Peyer's patch (tissue), 4 donors: Measurements from ENCODE around the gene TMED6. TPM values are rescaled to one million over a fixed set of nuclear protein-coding genes. Genes with fewer than 3 reads are reported as not detected.

ENCODE experiments used
- DNase-seq, 3 donors: peaks; one replicate each; pipeline ENCODE4 v3.0.0-alpha.2; 2017 to 2019
- H3K27ac ChIP-seq, 4 donors: fragments of 200-600 bp; sonication (generic); one replicate each; pipeline ENCODE4 v1.5.1; 2016 to 2019
- H3K27me3 ChIP-seq, 2 donors: fragments of 200-600 bp; sonication (generic); one replicate each; pipeline ENCODE4 v1.5.1; 2019
- H3K36me3 ChIP-seq, 3 donors: fragments of 200-600 bp; sonication (generic); one replicate each; pipeline ENCODE4 v1.5.1; 2016 to 2019
- H3K4me1 ChIP-seq, 4 donors: fragments of 200-600 bp; sonication (generic); one replicate each; pipeline ENCODE4 v1.5.1; 2016 to 2019
- H3K4me3 ChIP-seq, 4 donors: fragments of 200-600 bp; sonication (generic); 1 replicate in 3 of 4; 2 replicates in 1 of 4; pipeline ENCODE4 v1.5.1; 2016 to 2019; ENCODE audit warnings: mild to moderate bottlenecking in 1 of 4
- H3K9me3 ChIP-seq, 4 donors: fragments of 200-600 bp; sonication (generic); one replicate each; pipeline ENCODE4 v1.5.1; 2016 to 2019; ENCODE audit warnings: mild to moderate bottlenecking in 1 of 4
- CTCF ChIP-seq, 6 experiments: fragments of 450-650 bp in 4 of 6; fragments of 200-600 bp in 2 of 6; sonication (generic) in 1 of 6; IDR thresholded peaks; one replicate each; pipeline ENCODE4 v1.5.1; 2017 to 2019; ENCODE audit warnings: antibody characterized with exemption in 6 of 6, mild to moderate bottlenecking in 3 of 6, moderate library complexity in 1 of 6
- POLR2A ChIP-seq, 2 donors: fragments of 450-650 bp; IDR thresholded peaks; one replicate each; pipeline ENCODE4 v1.5.1; 2017; ENCODE audit warnings: antibody characterized with exemption in 2 of 2, mild to moderate bottlenecking in 2 of 2, moderate library complexity in 2 of 2
- total RNA-seq, 4 donors: library from RNA; depleted of rRNA; stranded (reverse); fragments of >200 nt; gene quantifications; one replicate each; pipeline ENCODE4 v1.1.0, GENCODE V29; 2016

Gene TMED6
- total RNA-seq, 4 donors from 2014 or later, result 4.3 to 9.9 (median 6.6) TPM

GRCh38 chr16:69318911-69319289 lies 32.7 kb downstream of the TMED6 start:
- no peaks in the 10 kb centered on the region for H3K27me3 ChIP-seq
- peaks cover 0 to 99% (median 2%) of the 10 kb centered on the region in 3 donors for H3K36me3 ChIP-seq
- TF ChIP-seq CTCF (IDR thresholded peaks at IDR 0.05) (no peak), POLR2A (IDR thresholded peaks at IDR 0.05) (no peak)
- no peaks in the 10 kb centered on the region for H3K4me1 ChIP-seq
- DNase-seq, result peak in 1 of 3 donors; percentile 10
- H3K9me3 ChIP-seq, result no peaks in the 10 kb centered on the region
- H3K4me3 ChIP-seq, result no peak overlapping the region
- H3K27ac ChIP-seq, result no peak overlapping the region

GRCh38 chr16:69318177-69318910 lies 33.2 kb downstream of the TMED6 start:
- peak in 1 of 3 donors; percentile 12 for DNase-seq
- H3K27me3 ChIP-seq, result no peaks in the 10 kb centered on the region
- no peaks in the 10 kb centered on the region for H3K9me3 ChIP-seq
- TF ChIP-seq POLR2A (IDR thresholded peaks at IDR 0.05), result no peak
- no peak for TF ChIP-seq CTCF (IDR thresholded peaks at IDR 0.05)
- H3K4me1 ChIP-seq, result no peaks in the 10 kb centered on the region
- H3K36me3 ChIP-seq, result peaks cover 0 to 95% (median 2%) of the 10 kb centered on the region in 3 donors
- H3K4me3 ChIP-seq, result no peak overlapping the region
- no peak overlapping the region for H3K27ac ChIP-seq

- TF ChIP-seq POLR2A (IDR thresholded peaks at IDR 0.05) (no peak), CTCF (IDR thresholded peaks at IDR 0.05) (no peak)
Measured at GRCh38 chr16:69316595-69317034, 35.0 kb downstream of the TMED6 start.

GRCh38 chr16:69315486-69316311 lies 35.9 kb downstream of the TMED6 start:
- Histone ChIP-seq H3K4me1 (peaks cover 0 to 14% (median 5%) of the 10 kb centered on the region in 4 donors), H3K36me3 (peaks cover 0 to 69% (median 2%) of the 10 kb centered on the region in 3 donors), H3K27me3 (no peaks in the 10 kb centered on the region), H3K4me3 (no peak overlapping the region), H3K27ac (no peak overlapping the region), H3K9me3 (no peaks in the 10 kb centered on the region)
- DNase-seq, result peak in 2 of 3 donors; percentile 11 to 37
- TF ChIP-seq POLR2A (IDR thresholded peaks at IDR 0.05) (no peak), CTCF (IDR thresholded peaks at IDR 0.05) (no peak)

More at GRCh38 chr16:69316595-69317034, 35.0 kb downstream of the TMED6 start:
- Histone ChIP-seq H3K4me3 (no peak overlapping the region), H3K4me1 (peaks cover 0 to 14% (median 5%) of the 10 kb centered on the region in 4 donors), H3K36me3 (peaks cover 0 to 78% (median 2%) of the 10 kb centered on the region in 3 donors), H3K27ac (no peak overlapping the region), H3K27me3 (no peaks in the 10 kb centered on the region), H3K9me3 (no peaks in the 10 kb centered on the region)
- DNase-seq, result peak in 2 of 3 donors; percentile 8 to 36

GRCh38 chr16:69314534-69314933 lies 37.1 kb downstream of the TMED6 start:
- Histone ChIP-seq H3K4me3 (no peak overlapping the region), H3K9me3 (no peaks in the 10 kb centered on the region), H3K36me3 (peaks cover 0 to 57% (median 0%) of the 10 kb centered on the region in 3 donors), H3K27me3 (no peaks in the 10 kb centered on the region), H3K4me1 (peaks cover 0 to 14% (median 7%) of the 10 kb centered on the region in 4 donors), H3K27ac (no peak overlapping the region)
- peak in 1 of 3 donors; percentile 13 for DNase-seq
- TF ChIP-seq POLR2A (IDR thresholded peaks at IDR 0.05), result no peak
- no peak for TF ChIP-seq CTCF (IDR thresholded peaks at IDR 0.05)
